Stimulated activated CD8-positive, alpha-beta memory T cell treated with anti-CD3 and anti-CD28 coated beads, Interleukin-15, amount 100 ng/mL, for 48 hours (primary cell): ENCODE measurements around the gene CELSR3.
A peak's percentile ranks its signal among the peaks of the same experiment; 100 is the strongest.

ENCODE experiments used
- DNase-seq, 2 donors: peaks; one replicate each; pipeline ENCODE4 v3.0.0-alpha.2; 2020; ENCODE audit warnings: low read depth in 2 of 2

The CELSR3 gene

DNA sequence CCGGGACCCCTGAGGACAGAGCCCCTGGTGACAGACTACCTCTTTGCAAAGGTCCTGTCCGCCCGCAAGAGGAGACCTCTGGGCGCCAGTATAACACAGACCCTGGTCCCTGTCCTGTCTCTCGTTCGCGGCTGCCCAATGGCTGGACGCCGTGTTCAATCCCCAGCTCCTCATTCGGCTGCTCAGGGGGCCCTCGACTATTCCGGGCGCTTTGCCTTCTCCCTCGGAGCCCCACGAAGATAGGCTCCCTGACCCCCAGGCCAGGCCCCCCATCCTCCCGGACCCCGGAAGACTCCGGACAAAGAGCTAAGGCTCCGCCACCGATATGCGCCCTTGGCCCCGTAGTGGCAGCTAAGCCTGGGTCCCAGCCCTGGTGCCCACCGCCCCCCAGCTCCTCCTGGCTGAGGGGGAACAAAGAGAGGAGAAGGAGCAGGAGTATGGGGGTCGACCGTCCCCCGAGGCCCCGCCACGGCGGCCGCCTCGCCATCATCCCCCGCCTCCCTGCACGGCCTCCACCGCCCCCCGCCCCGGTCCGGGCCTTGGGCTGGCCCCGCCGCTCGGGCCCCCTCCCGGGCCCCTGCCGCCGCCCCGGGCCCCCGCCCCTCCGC lies 437 bp downstream of the CELSR3 start:
- no peak for DNase-seq

DNA sequence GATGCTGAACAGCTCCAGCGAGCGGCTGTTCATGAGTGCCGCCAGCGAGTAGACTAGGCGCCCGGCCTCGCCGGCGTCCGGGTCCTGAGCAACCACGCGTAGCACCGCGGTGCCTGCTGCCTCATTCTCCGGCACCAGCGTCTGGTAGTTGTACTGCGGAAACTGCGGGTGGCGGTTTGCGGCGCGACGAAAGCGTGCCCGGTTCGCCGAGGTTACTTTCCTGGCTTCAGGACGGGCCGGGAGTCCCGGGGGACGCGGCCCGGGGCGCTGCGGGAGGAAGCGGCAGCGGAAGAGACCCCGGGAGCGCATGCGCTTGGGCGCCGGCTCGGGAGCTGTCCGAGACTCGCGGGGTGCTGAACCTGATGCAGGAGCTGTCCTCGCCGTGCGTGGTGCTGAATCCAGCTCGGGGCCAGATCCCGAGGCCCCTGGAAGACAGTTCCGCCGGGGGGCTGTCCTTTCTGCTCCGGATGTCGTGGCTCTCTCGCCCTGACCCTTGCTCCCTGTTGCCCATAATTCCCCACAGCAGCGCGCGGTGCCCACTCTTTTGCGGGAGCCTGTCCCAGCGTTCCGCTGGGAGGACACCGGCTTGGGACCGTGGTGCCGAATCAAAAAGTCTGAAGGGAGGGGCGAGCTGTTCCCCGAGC lies 1.1 kb downstream of the CELSR3 start:
- DNase-seq = peak in 1 of 2 donors; percentile 50

DNA sequence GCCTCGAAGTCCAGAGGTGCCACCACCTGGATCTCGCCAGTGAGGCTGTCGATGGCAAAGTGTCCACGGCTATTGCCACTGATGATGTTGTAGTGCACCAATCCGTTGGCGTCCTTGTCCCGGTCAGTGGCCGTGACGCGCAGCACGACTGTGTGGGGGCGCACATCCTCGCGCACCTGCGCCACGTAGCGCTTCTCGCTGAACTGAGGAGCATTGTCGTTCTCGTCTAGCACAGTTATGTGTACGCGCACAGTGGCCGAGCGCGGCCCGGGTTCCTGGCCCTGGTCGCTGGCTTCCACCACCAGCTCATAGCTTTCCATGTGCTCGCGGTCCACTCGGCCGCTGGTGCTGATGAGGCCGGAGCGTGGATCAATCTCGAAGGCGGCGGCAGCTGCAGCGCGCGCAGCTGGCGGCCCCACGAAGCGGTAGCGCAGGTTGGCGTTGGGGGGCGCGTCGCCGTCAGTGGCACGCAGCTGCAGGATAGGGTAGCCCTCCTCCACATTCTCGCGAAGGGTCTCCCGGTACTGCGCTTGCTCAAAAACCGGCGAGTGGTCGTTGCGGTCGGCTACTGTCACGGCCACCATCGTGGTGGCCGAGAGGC lies 1.8 kb downstream of the CELSR3 start:
- DNase-seq = no peak

DNA sequence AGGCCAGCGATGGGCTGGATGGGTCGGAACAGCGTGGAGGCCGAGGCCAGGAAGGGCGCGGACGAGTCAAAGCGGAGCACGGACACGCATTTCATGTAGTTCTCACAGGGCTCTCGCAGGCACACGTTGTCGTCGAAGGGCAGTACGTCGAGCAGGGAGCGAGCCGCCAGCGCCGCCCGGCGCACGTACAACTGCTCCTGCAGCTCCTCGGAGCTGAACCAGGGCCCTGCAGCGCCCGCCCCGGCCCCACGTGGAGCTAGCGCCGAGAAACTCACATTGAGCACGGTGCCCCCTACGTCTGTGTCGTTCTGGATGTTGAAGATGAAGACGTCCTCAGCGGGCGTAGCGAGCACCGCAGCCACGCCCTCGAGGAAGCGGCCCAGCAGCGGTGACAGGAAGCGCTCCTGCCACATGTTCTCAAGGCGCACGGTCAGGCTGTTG lies 5.8 kb downstream of the CELSR3 start:
- DNase-seq = peak in 1 of 2 donors; percentile 15

DNA sequence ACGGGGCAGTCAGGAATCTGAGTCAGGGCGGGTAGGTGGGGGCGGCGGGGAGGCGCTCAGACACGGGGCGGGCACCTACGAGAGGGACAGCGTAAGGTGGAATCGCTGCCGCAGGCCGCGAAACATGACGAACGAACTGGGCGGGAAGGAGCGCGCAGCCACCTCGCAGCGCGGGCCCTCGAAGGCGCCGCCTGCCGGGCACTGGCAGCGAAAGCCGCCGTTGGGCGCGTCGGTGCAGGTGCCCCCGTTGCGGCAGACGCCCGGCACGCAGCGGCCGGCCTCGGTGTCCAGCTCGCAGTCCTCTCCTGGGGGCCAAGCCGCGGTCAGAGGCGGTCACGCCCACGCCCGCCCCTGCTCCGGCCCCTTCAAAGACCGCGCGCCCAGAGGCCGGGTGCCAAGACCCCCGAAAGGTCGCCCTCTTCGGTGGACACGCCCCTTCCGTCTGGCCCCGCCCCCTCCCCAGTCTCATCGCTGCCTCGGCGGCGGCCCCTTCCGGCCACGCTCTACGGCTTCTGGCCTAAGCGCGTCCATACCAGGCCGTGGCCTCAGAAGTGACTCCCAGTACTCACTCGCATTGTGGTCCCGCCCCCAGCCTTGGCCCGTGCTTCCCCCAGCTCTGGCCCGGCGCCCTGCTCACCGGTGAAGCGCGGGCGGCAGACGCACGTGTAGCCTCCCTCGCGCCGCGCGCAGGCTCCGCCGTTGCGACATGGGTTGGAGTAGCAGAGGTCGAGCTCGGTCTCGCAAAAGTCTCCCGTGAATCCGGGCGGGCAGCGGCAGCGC lies 6.4 kb downstream of the CELSR3 start:
- peak; percentile 83 to 86 for DNase-seq

DNA sequence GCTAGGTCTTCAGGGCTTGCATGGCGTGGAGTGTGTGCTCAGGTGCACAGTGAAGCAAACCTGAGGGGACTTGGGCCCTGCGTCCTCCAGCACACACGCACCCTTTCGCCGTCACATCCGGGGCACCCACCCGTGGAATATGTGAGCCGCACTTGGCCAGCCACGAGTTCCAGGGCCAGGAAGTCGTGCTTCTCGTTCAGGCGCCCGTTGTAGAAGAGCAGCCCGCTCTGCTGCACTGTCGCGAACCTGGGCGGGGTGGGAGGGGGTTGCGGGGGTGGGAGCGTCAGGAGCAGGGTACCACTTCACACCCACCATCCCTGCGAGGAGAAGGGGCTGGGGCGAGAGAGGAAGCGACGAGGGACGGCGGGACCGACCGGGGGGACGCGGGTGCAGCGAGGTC lies 7.1 kb downstream of the CELSR3 start:
- DNase-seq = peak; percentile 44 to 48

DNA sequence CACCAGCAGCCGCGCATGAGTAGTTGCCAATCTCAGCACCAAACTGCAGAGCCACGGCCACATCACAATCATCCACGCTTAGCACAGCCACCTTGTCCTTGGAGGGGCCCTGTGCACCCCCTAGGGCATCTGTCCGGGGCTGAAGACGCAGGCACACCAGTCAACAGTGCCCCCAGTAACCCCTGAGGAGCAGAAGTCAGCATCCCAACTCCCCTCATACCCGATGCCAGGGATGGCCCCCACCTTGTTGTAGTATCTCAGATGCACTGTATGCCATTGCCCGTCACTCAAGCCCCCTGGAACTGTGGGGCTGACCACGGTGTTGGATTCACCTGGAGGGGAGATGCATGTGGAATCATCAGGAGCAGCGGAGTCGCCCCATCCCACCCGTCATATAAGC lies 7.6 kb downstream of the CELSR3 start:
- DNase-seq = no peak

DNA sequence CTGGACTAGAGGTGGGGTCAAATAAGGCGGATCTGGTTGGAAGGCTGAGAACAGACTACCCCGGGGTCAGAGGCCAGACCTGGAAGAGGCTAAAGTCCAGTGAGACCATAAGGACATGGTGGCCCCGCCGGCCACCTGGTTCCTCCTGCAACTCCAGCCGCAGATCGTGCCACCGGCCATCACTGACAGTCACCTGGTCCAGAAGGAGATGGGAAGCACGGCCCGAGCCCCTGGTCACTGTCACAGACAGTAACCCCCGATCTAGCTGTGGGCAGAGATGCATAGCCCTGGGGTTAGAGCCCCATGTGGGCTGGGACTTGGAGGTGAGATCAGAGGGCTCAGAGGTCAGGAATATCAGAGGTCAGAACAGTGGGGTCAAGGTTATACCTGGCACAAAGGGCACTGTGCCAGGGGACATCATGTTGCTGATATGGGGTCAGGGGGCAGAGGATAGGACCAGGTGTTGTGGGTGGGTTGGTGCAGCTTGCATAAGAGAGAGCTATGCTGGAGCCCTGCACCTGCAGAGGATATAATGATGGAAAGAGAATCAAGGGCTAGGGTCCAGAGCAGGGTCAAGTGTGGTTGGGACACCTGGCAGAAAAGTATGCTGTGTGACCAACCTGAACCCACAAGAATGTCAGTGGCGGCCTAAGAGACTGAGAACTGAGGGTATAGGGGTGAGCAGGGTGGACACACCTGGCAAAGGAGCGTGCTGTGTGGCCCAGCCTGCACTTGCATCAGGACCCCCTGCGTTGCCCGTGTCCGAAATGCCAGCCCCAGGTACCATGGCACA lies 9.6 kb downstream of the CELSR3 start:
- no peak for DNase-seq

DNA sequence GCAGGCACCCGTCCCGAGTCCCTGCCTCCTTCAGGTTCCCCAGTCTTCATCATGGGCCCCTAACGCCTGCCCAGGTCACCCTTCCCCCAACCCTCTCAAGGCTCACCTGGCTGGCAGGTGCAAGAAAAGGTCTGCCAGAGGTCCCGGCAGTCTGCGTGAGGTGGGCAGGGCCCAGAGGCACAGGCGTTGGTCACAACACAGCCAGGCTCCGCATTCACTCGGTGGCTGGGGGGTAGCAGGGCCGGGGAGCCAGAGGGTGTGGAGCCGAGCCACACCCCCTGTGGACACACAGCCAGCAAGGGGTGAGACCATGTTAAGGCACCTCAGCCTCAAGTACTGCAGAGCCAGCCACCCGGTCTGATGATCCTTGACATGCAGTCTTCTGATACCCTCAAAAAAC lies 10.9 kb downstream of the CELSR3 start:
- DNase-seq = no peak

DNA sequence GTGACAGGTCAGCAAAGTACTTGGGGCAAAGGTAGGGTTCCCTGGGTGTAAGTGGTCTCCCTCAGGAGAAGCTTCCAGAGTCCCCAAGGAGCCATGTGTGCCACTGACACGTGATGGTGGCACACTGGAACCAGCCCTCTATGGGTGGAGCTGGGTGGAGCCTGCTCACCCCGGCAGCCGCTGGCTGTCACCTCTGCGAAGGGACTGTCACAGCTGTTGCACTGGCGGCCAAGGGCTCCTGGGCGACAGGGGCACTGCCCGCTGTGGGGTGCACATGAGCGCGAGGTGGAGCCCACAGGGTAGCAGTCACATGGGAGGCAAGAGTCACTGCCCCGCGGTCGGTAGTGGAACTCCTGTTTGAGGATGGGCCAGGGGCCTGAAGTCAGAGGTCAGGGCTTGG lies 12.0 kb downstream of the CELSR3 start:
- DNase-seq = no peak

DNA sequence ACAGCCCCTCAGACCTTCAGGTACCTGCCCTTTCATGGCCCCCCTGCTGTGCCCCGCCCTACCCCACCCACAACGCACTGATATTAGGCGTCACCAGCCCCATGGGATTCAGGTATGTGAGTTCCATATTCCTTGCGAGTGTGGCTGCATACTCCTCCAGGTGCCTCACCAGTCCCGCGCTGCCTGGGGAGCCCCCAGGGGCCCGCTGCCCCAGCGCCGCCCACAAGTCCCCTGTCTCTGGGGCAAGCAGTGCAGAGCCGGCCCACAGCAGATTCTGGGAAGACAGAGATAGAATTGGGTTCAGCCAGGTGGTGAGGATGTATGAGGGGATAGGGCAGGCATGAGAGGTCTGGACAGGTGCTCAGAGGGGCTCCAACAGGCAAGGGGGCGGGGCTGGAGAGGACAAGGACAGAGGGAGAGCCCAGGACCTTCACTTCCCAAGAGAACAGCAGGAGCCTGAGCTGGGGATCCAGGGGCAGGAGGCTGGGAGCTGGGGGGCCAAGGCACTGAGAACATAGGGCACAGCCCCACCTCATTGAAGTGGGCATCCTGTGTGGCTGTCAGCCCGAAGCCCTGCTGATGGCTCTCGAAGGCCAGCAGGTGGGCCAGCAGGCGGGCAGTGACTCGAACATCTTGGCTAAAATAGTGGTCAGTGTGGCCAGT lies 14.4 kb downstream of the CELSR3 start:
- no peak for DNase-seq

DNA sequence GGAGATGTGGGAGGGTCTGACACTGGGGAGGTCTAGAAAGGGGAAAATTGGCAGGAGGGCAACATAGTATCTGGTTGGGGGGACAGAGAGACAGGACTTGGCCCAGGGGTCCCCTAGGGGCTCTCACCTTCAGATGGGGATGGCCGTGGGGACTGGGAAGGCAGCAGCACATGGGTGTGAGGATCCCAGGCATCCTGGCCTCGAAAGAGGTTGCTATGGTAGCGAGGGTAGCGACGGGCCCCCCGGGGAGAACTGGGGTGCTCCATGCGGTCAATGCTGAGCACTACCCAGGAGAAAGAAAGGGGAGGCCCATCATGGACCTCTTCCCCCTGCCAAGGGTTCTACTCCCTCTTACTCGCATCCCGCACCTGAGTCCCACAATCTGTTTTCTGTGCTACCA lies 15.0 kb downstream of the CELSR3 start:
- no peak for DNase-seq

DNA sequence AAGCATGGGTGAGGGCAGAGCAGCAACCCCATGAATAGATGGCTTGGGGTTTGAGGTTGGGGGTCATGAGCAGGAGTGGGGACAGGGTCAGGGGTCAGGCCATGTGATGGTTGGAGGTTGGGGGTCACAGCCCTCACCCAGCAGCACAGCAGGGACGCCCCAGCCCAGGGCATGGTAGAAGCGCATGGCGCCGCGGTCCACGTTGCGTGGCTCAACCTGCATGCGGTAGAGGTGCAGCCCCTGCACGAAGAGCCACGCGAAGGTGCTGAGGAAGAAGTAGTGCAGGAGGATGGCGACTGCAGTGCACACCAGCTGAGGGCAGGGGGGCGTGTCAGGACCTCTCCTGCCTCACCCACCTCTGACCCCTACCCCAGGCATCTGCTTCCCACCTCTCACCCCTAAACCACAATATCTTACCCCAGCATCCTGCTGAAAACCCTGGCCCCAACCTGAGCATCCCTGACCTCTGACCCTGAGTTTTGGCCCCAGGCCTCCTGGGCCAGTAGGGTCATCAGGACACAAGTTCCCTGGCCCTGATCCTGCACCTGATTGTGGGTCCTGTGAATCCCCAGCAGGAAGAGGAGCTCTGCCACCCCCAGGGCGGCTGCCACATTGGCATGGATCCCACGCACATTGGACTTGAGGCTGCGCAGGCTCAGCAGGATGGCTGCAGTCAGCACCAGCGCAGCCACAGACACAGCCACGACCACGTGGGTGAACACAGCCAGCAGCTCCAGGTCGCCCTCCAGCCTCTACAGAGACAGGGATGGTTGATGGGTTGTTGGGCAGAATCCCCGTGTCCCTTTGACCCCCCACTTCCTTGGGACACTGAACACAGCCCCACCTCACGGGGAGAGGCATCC lies 17.6 kb downstream of the CELSR3 start:
- no peak for DNase-seq

DNA sequence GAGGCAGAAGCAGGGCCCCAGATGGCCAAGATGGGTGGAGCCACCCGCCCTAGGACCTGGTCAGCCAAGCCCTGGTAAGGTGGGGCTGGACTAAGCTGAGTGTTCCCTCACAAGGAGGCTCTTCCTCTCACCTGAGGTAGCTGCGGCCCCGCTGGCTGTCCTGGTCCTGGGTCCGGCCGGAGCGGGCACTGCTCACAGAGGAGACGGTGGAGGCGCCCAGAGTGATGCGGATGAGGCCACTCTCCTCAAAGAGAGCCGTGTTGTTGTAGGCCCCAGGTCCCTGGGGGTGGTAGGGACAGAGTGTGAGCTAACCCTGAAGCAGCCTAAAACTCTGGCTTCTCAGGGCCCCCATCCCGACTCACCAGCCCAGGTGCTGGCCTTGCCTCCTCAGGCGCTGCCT lies 20.1 kb downstream of the CELSR3 start:
- DNase-seq = no peak

DNA sequence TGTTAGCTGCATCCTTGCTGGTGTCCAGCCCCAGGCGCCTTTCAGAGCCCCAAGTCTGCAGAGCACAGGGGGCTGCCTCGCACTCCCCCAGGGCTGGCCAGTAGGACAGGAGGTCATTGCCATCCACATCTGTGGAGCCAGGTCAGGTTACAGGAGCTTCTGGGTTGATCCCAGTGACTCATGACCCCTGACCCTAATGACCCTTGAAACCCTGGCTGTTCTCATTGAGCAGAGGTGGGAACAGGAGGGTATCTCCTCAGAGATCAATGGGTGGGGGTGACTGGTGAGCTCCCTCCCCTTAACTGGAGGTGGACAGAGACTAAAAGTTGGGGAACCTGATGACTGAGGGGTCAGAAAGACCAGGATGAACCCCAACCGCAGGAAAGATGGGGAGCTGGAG lies 21.3 kb downstream of the CELSR3 start:
- DNase-seq = no peak

DNA sequence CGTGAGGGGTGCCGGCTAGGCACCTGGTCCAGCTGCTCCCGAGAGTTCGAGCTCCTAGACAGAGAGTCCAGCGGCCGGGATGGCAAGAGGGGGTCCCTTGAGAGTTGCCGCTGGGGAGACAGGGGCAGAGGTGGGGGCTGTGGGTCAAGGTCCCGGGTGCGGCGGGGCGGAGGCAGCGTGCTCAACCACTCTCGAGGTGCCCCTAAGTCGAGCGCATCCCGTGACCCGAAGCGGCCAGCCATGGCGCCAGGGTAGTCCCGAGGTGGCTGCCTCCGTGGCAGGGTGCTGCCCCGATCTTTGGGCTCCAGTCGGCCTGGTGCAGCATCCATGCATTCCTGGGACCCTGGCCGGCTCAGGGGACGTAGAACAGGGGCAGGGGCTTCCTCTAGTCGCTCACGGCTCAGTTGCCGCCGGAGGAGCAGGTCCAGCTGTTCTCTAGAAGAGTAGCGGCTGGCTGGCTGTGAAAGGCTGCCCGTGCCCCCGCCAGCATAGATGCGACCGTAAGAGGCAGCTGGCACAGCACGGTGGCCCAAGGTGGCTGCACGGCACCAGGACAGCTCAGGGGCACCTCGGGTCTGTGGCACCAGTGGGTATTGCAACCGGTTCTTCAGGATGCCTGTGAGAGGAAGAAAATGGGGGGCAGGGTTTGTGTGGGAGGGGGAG lies 22.6 kb downstream of the CELSR3 start:
- no peak for DNase-seq

DNA sequence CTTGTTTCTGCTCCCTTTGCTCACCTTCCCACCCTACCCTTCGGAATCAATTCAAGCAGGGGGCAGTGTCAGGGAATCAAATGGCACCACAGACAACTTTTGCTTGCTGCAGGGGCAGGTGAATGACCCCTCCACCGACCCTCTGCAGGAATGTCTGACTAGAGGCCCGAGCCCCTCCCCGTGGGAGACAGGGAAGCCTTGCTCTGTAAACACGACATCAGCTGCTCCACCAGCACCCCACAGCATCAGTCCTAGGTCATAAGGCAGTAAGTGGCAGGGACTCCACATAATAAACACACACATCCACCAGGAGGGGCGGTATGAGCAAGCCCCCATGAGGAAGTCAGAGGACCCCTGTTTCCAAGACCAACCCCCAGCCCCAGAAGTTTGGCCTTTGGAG lies 25.4 kb downstream of the CELSR3 start:
- no peak for DNase-seq

DNA sequence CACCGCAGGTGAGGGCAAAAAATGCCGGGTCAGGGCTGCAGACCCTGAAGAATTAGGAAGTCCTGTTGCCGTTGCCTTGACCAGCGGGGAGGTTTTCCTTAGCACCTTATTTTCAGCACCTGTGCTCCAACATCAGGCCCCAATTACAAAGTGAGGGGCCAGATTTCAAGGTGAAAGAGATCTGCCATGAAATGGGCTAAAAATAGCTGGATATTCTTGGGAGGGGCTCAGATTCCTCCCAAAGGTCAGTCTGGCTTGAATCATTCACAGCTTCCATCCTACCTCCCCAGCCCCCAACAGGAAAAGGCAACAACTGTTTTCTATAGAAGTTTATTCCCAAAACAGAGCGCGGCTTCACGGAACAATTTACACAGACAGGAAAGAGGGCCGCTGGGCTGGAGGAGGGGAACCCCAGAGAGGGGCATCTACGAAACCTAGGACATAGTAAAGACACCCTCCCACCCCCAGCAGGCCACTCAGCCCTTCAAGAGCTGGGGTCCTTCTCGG lies 26.5 kb downstream of the CELSR3 start:
- DNase-seq = no peak

DNA sequence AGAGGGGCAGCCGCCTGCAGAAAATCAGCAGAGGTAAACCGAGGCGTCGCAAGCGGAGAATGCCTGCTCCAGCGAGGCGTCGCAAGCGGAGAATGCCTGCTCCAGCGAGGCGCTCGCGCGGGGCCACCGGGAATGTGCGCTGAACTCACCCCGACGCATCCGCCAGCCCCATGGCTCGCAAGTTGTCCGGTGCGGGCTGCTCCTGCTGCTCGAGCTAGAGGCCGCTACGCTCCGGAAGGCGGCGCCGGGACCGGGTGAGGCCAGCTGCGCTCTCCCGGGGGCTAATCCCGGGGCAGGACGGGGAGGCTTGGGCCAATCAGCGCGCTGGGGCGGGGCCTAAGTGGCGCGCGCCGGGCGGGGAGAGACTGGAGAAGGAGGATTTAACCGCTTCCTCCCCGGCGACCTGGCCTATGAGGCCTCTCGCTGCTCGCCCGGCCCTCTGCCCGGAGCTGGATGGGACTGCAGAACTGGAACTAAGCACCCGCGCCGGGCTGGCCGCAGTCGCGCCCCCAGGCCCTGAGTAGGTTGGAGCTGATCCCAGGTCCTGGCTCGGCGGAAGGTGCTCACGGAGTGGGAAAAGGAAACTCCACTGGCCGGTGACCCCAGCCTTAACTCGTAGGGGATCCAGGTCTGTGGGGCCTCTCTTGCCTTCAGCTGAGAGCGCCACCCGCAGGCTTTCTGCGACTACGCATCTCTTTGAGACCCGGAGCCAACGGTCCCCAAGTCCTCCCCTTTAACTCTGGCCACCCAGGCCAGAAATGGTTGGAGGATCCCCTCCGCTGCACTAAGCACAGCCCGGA lies 27.3 kb downstream of the CELSR3 start, which contains the start of gene SLC26A6:
Gene SLC26A6, minus strand, starts transcription at position 240 of the 800 bp plus-strand sequence. Its CDS starts 68 bp downstream, at position 172.
- DNase-seq = peak; percentile 95
